Measurements from ENCODE around the gene IFT88. TPM values are rescaled to one million over a fixed set of nuclear protein-coding genes. Genes with fewer than 3 reads are reported as not detected.

Gene IFT88
- polyA plus RNA-seq, 1 donor from 2014 or later, result 32.7 TPM

- no peak for TF ChIP-seq TAF1 (IDR thresholded peaks at IDR 0.05; ENCODE audit: low read depth)
- Histone ChIP-seq H3K4me3 (ENCODE audit: low read length) (no peak overlapping the region), H3K27ac (ENCODE audit: low read length) (no peak overlapping the region), H3K79me2 (replicated peaks; ENCODE audit: insufficient read depth, low read length) (no peaks in the 10 kb centered on the region), H3K36me3 (ENCODE audit: insufficient read depth, low read length) (no peaks in the 10 kb centered on the region), H3K9me2 (ENCODE audit: insufficient read depth, low read length) (no peaks in the 10 kb centered on the region), H3F3A (ENCODE audit: insufficient read depth, low read length, poor library complexity, severe bottlenecking) (no peaks in the 10 kb centered on the region), H3K9ac (ENCODE audit: low read length) (no peak overlapping the region), H3K9me3 (ENCODE audit: low read length) (no peaks in the 10 kb centered on the region), H3K27me3 (ENCODE audit: insufficient read depth, low read depth, low read length) (no peaks in the 10 kb centered on the region), H2AFZ (ENCODE audit: low read depth, low read length) (no peak overlapping the region), H4K20me1 (ENCODE audit: insufficient read depth) (no peaks in the 10 kb centered on the region), H3K4me2 (ENCODE audit: low read length) (no peak overlapping the region)
These were observed 142.4 kb downstream of the IFT88 start for GRCh38 chr13:20709369-20709768.

- no peak overlapping the region for H2AFZ ChIP-seq (ENCODE audit: low read depth, low read length)
- H3K27me3 ChIP-seq (ENCODE audit: insufficient read depth, low read depth, low read length), result no peaks in the 10 kb centered on the region
- no peak overlapping the region for H3K9ac ChIP-seq (ENCODE audit: low read length)
- no peaks in the 10 kb centered on the region for H3K9me3 ChIP-seq (ENCODE audit: low read length)
- no peaks in the 10 kb centered on the region for H4K20me1 ChIP-seq (ENCODE audit: insufficient read depth)
- H3F3A ChIP-seq (ENCODE audit: insufficient read depth, low read length, poor library complexity, severe bottlenecking), result no peaks in the 10 kb centered on the region
- TF ChIP-seq EZH2 (IDR thresholded peaks at IDR 0.05; ENCODE audit: borderline replicate concordance, insufficient read depth, low read length, poor library complexity, severe bottlenecking) (no peak), CTCF (IDR thresholded peaks at IDR 0.05; ENCODE audit: poor library complexity, severe bottlenecking) (no peak), REST (IDR thresholded peaks at IDR 0.05; ENCODE audit: borderline replicate concordance) (no peak), EP300 (conservative IDR thresholded peaks at IDR 0.05; ENCODE audit: poor library complexity, severe bottlenecking) (no peak), TAF1 (IDR thresholded peaks at IDR 0.05; ENCODE audit: low read depth) (no peak), MXI1 (conservative IDR thresholded peaks at IDR 0.05; ENCODE audit: poor library complexity, severe bottlenecking) (no peak), POLR2AphosphoS5 (IDR thresholded peaks at IDR 0.05) (no peak), SMC3 (conservative IDR thresholded peaks at IDR 0.05; ENCODE audit: poor library complexity) (no peak), RAD21 (conservative IDR thresholded peaks at IDR 0.05) (no peak)
- H3K36me3 ChIP-seq (ENCODE audit: insufficient read depth, low read length), result no peaks in the 10 kb centered on the region
- no peak overlapping the region for H3K4me2 ChIP-seq (ENCODE audit: low read length)
- no peak overlapping the region for H3K27ac ChIP-seq (ENCODE audit: low read length)
- no peaks in the 10 kb centered on the region for H3K9me2 ChIP-seq (ENCODE audit: insufficient read depth, low read length)
- H3K79me2 ChIP-seq (replicated peaks; ENCODE audit: insufficient read depth, low read length), result no peaks in the 10 kb centered on the region
- no peak overlapping the region for H3K4me3 ChIP-seq (ENCODE audit: low read length)
These were observed 142.8 kb downstream of the IFT88 start for GRCh38 chr13:20709782-20710181.
